Bronchial epithelial cell (primary cell): ENCODE results near the gene CDC26. TPM values are rescaled to one million over a fixed set of nuclear protein-coding genes. Genes with fewer than 3 reads are reported as not detected.

ENCODE experiments used
- DNase-seq: peaks from one replicate; pipeline ENCODE4 v3.0.0-alpha.2; 2010; ENCODE audit warnings: low read depth
- FAIRE-seq: peaks from 2 replicates; lab custom pipeline; 2011; peaks lifted over from hg19 to GRCh38; lab: Jason Lieb, UNC
- H3K27me3 ChIP-seq: 2 replicates; pipeline ENCODE4 v1.5.1; 2011; ENCODE audit warnings: low read length; ENCODE audit not compliant: control insufficient read depth, insufficient read depth
- H3K36me3 ChIP-seq: 2 replicates; pipeline ENCODE4 v1.5.1; 2011; ENCODE audit warnings: low read length; ENCODE audit not compliant: control insufficient read depth, insufficient read depth
- H3K4me3 ChIP-seq: 2 replicates; pipeline ENCODE4 v1.5.1; 2011; ENCODE audit warnings: mild to moderate bottlenecking, low read depth, low read length, control low read depth
- total RNA-seq: library from RNA; depleted of rRNA; stranded (reverse); fragments of >200 nt; gene quantifications from 2 replicates; pipeline ENCODE4 v1.2.1, GENCODE V29; 2014
- TF ChIP-seq, protein P1 (sequence below): IDR thresholded peaks from 2 replicates; pipeline ENCODE4 v1.5.1; 2011; ENCODE audit warnings: mild to moderate bottlenecking, moderate library complexity, low read length, control low read depth, inconsistent platforms; ENCODE audit not compliant: insufficient read depth, severe bottlenecking

Gene CDC26
- total RNA-seq, 1 donor from 2014 or later: 24.7 TPM

DNA sequence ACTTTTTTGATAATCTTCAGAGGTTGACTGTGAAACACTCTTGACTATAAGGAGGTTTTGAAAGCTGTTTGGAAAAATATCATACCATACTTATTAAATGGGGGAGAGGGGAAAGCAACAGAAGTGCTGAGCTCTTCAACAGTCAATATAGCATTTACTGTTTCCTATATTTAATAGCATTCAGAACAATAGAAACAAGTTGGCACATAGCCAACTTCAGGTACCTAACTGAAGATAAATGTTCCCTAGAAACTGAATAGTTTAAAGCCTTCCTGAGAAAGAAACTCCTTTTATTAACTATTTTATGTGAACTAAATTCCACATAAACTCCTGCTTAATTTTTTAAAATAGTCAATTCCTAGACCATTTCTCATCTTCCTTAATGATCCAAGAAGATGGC is 27.7 kb downstream of the CDC26 start:
- TF ChIP-seq, protein P1, sequence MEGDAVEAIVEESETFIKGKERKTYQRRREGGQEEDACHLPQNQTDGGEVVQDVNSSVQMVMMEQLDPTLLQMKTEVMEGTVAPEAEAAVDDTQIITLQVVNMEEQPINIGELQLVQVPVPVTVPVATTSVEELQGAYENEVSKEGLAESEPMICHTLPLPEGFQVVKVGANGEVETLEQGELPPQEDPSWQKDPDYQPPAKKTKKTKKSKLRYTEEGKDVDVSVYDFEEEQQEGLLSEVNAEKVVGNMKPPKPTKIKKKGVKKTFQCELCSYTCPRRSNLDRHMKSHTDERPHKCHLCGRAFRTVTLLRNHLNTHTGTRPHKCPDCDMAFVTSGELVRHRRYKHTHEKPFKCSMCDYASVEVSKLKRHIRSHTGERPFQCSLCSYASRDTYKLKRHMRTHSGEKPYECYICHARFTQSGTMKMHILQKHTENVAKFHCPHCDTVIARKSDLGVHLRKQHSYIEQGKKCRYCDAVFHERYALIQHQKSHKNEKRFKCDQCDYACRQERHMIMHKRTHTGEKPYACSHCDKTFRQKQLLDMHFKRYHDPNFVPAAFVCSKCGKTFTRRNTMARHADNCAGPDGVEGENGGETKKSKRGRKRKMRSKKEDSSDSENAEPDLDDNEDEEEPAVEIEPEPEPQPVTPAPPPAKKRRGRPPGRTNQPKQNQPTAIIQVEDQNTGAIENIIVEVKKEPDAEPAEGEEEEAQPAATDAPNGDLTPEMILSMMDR: no peak
- H3K36me3 ChIP-seq: no peaks in the 10 kb centered on the region
- H3K4me3 ChIP-seq: no peak overlapping the region
- FAIRE-seq (no peak), DNase-seq (no peak)
- H3K27me3 ChIP-seq: no peaks in the 10 kb centered on the region

DNA sequence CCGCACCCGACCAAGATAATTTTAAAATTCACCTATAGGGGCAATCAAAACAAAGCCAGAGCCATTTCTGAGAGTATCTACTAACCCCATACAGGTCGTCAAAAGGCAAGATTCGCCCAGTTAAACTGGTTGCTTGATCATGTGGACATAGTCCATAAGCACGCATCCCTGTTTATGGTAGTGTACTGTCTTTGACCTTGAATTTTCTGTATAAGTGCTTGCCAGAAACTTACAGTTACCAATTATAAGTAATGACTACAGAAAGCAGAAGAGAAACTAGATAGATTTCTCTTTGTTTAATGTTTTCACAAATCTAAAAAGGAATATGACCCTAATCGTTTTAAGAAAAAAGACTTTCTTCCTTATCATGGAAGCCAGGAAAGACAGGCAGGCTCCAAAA is 28.4 kb downstream of the CDC26 start:
- Histone ChIP-seq H3K4me3 (no peak overlapping the region), H3K27me3 (no peaks in the 10 kb centered on the region), H3K36me3 (no peaks in the 10 kb centered on the region)
- FAIRE-seq (no peak), DNase-seq (no peak)
- TF ChIP-seq, protein P1: no peak

DNA sequence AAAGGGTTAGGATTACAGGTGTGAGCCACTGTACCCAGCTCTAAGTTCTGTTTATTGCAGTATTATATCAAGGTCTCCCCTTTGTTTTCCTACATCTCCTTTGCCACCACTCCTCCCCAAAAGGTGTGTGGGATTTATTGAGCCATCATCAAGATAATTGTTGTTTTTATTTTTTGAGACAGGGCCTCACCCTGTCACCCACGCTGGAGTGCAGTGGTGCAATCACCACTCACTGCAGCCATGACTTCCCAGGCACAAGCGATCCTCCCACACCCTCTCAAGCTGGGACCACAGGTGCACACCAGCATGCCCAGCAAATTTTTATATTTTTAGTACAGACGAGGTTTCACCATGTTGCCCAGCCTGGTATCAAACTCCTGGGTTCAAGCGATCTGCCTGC is 29.5 kb downstream of the CDC26 start:
- no peaks in the 10 kb centered on the region for H3K36me3 ChIP-seq
- TF ChIP-seq, protein P1: no peak
- FAIRE-seq: no peak

DNA sequence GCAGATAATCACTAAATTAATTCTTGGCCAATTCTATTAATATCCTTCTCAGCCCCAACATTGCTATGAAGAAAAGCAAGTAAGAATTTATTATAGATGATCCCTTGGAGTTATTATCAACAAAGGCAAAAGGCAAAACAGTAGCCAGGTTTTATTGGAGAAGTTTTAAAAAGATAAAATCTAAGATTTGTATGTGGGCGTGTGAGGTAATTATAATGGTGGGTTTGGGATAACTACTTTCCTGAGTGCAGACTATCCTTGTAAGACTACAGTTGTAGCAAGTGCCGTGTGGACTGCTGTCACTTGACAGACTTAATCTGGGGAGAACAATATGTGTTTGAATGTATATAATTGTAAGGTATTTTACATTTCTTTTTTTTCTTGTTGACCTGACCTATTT is 30.8 kb downstream of the CDC26 start:
- Histone ChIP-seq H3K36me3 (no peaks in the 10 kb centered on the region), H3K4me3 (no peak overlapping the region), H3K27me3 (no peaks in the 10 kb centered on the region)
- TF ChIP-seq, protein P1: no peak
- DNase-seq: no peak
- FAIRE-seq: no peak

More for the DNA sequence above, 29.5 kb downstream of the CDC26 start:
- Histone ChIP-seq H3K27me3 (no peaks in the 10 kb centered on the region), H3K4me3 (no peak overlapping the region)
- DNase-seq: no peak

DNA sequence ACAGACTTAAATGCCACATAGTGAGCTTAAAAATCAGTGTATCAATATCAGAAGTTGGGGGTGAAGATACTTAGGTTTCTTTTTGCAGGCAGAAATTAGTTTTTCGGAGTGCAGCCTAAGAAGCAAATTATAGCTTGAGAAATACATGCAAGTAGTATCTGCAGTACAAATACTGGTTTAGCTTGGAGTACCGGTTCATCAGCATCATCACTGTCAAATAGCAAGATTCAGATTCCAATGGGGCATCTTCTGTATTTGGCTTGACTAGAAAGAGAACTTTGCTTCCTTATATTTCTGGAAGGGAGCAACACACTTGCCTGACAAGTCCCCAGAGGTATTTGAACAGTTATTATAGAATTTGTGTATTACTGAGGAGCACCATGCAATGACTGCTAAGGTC is 34.2 kb downstream of the CDC26 start:
- H3K27me3 ChIP-seq: no peaks in the 10 kb centered on the region
- H3K36me3 ChIP-seq: no peaks in the 10 kb centered on the region
- no peak for FAIRE-seq
- H3K4me3 ChIP-seq: no peak overlapping the region
- DNase-seq: no peak
- TF ChIP-seq, protein P1: no peak

DNA sequence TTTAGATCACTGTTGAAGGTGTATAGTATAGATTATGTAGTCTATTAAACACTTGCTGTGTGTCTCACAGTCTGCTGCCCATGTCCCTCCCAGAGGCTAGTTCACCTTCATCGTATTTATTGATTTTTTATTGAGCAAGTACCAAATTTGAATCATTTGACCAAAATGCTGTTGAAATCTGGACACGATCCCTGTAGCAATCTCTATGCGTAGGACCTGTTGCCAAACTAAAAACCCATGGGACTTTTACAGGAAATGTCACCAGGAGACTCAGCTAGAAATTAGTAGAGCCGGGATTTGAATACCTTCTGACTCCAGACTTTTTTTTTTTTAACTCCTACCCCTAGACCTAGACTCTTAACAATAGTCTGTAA is 36.5 kb downstream of the CDC26 start:
- H3K36me3 ChIP-seq: no peaks in the 10 kb centered on the region
- FAIRE-seq (no peak), DNase-seq (no peak)
- no peaks in the 10 kb centered on the region for H3K27me3 ChIP-seq
- TF ChIP-seq, protein P1: no peak
- H3K4me3 ChIP-seq: no peak overlapping the region
